HG03571 (cell line): Measurements from ENCODE around the gene RNF13.
"Not testable (repeated sequence)": the region's sequence is repeated elsewhere in the genome, so short reads cannot be mapped to it uniquely, and the experiment has no call there.

Experiments used
- ATAC-seq: cut with Tn5 transposase; IDR thresholded peaks from one replicate; pipeline ENCODE4 v1.9.1; 2021; ENCODE audit not compliant: unreplicated experiment

Gene RNF13

GRCh38 chr3:149895339-149895738 lies 82.3 kb downstream of the RNF13 start:
- no peak for ATAC-seq

DNA sequence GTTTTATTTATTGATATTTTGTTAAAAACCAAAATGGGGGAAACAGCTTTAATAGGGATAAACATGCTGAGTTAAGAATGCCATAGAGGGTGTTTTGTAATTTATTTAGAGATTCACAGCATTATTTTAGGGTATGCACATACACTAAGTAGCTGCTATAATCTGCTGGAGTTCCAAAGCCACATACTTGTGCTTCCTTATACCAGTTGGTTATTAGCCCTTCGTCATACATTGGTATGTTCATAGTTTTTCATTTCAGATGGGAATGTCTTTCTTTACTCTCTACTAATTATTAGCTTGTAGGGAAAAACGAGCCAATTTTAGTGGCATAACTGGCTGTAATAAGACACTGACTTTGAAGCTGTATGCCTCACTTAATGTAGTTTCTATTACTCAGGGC lies 82.8 kb downstream of the RNF13 start:
- ATAC-seq: no peak

DNA sequence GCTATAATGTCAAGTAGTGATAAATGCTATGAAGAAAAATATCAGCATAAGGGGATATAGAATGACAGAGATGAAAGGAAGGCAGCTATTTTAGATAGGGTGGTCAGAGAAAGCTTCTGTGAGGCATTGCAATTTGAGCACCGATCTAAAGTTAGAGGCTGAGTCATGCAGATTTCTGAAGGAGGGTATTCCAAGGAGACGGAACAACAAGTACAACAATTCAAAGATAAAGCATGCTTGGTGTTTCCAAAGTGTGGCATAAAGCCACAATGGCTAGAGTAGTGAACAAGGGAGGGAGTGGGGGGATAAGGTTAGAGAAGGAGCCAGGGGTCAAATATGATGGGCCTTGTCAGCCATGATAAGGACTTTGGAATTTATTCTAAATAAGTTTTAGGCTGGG lies 85.8 kb downstream of the RNF13 start:
- no peak for ATAC-seq

- no peak for ATAC-seq
Measured at GRCh38 chr3:149900322-149900721, 87.3 kb downstream of the RNF13 start.

DNA sequence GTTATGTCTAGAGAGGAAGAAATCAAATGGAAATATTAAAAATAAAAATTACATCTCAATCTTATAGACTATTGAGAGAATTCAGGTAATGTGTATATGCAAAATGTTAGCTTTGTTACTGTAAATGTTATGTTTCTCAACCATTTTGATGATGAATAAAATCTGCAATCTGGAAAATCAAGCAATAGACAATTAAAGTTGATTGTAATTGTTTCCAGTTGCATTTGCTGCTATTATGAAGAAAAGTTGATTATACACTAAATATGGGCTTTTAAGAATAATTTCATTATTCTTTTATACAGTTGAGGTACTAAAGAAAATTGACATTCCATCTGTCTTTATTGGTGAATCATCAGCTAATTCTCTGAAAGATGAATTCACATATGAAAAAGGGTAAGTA lies 88.8 kb downstream of the RNF13 start:
- no peak for ATAC-seq

DNA sequence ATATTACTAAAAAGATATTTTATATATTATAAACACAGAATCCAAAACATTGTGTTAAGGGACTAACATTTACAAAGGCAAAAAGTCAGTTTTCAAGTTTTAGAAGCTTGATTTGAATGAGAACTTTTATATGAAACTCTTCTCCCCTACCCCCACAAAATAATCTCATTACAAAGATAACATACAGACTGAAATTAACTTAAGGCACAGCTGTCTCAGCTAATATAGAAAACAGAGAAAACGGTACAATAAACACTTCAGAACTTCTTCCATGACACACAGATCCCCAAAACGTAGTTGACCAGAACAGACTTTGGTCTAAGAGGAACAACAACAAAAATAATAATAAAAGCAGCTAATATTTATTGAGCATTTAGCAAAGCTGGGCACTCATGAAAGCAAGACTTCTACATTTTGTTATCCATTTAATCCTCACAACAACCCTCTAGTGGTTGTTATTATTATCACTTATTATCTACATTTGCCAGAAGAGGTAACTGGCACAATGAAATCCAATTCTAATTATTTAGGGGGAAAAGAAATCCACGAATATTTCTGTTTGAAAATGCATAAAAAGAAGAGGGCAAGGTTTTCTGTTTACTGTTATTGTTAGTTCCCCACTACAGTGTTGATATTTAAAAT lies 89.6 kb downstream of the RNF13 start:
- ATAC-seq: no peak

- ATAC-seq: no peak
Measured at GRCh38 chr3:149906036-149906435, 93.0 kb downstream of the RNF13 start.

DNA sequence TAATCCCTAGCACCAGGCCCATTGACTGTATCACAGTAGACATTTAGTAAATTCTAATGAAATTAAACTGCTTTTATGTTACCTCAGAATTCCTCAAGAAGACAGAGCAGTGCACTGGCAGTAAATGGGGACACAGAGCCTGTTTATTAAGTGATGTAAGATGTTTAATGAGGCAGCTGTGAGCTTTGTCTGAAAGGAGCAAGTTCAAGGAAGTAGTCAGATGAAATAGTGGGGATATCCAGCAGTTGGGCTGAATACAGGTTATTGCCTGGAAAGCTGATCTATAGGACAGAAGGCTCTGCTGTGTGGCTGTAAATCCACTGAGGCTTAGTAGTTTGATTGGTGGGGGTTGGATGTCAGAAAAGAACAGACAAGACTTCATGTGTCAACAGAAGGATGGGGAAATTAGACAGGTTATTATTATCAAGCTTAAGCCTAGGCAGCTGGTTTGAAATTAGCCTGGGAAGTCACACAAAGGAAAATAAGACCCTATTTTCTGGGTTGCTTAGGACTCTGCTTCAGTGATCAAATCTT lies 95.5 kb downstream of the RNF13 start:
- ATAC-seq: no peak

- no peak for ATAC-seq
Measured at GRCh38 chr3:149909923-149910322, 96.9 kb downstream of the RNF13 start.

- no peak for ATAC-seq
Measured at GRCh38 chr3:149917124-149917667, 104.2 kb downstream of the RNF13 start.

- no peak for ATAC-seq
Measured at GRCh38 chr3:149919509-149919908, 106.5 kb downstream of the RNF13 start.

GRCh38 chr3:149920119-149920518 lies 107.1 kb downstream of the RNF13 start:
- no peak for ATAC-seq

- ATAC-seq: no peak
Measured at GRCh38 chr3:149933008-149933407, 120.0 kb downstream of the RNF13 start.

- no peak for ATAC-seq
Measured at GRCh38 chr3:149933858-149934257, 120.8 kb downstream of the RNF13 start.

DNA sequence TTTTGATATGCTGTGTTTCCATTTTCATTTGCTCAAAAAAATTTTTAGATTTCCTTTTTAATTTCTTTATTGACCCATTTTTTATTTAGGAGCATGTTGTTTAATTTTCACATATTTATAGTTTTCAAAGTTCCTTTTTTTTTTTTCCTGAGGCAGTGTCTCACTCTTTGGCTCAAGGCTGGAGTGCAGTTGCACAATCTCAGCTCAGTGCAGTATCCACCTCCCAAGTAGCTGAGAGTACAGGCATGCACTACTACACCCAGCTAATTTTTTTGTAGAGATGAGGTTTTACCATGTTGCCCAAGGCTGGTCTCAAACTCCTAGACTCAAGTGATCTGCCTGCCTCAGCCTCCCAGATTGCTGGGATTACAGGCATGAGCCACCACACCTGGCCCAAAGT lies 121.5 kb downstream of the RNF13 start:
- no peak for ATAC-seq

- ATAC-seq: peak; percentile 79
Measured at GRCh38 chr3:149936812-149937230, 123.8 kb downstream of the RNF13 start.

DNA sequence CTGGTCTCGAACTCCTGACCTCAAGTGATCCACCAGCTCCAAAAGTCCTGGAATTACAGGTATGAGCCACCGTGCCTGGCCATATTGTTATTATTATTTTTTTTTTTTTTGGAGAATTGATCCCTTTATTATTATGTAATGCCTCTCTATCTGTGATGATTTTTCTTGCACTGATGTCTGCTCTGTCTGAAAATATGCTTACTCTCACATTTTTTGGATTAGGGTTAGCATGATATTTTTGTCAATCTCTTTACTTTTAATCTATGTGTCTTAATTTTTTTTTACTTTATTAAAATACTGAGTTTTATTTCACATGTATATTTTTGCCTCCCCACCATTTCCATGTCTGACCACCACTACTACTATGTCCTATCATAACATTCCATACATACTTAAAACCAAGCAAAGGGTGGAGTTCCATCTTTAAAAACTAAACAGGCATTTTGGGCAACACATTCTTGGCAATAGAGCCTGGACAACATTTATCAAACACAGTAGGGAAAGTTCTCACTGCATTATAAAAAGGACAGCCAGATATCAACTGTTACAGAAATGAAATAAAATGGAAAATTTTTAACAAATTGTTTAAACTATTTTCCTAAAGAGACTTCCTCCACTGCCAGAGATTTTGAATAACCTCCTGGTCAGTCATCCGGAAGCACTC lies 125.5 kb downstream of the RNF13 start:
- not testable (repeated sequence) for ATAC-seq

DNA sequence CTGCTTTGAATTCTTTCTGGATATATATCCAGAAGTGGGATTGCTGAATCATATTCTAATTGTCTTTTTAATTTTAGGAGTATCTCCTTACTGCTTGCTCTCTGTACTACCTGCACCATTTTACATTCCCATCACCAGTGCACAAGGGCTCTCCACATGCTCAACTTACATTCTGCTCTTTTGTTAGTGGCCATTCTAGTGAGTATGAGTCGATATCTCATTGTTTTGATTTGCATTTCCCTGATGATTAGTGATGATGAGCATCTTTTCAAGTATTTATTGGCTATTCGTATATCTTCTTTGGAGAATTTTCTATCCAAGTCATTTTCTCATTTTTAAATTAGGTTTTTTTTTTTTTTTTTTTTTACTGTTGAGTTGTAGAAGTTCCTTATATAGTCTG lies 128.2 kb downstream of the RNF13 start:
- ATAC-seq: no peak

DNA sequence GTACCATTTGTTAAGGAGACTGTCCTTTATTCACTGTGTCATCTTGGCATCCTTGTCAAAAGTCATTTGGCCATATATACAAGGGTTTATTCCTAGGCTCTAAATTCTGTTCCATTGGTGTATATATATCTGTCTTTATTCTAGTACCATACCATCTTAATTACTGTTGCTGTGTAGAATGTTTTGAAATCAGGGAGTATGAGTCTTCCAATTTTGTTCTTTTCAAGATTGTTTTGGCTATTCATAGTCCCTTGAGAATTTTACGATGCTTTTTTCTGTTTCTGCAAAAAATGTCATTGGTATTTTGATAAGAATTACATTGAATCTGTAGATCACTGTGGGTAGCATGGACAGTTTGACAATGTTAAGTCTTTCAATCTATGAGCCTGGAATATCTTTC lies 128.9 kb downstream of the RNF13 start:
- no peak for ATAC-seq

GRCh38 chr3:149942409-149942808 lies 129.4 kb downstream of the RNF13 start:
- no peak for ATAC-seq

DNA sequence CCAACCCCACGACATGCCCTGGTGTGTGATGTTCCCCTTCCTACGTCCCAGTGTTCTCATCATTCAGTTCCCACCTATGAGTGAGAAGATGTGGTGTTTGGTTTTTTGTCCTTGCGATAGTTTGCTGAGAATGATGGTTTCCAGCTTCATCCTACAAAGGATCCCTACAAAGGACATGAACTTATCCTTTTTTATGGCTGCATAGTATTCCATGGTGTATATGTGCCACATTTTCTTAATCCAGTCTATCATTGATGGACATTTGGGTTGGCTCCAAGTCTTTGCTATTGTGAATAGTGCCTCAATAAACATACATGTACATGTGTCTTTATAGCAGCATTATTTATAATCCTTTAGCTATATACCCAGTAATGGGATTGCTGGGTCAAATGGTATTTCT lies 131.0 kb downstream of the RNF13 start:
- not testable (repeated sequence) for ATAC-seq

- ATAC-seq: no peak
Measured at GRCh38 chr3:149947231-149947630, 134.2 kb downstream of the RNF13 start.
